ENCODE results near the gene GJA1.
"Not testable (repeated sequence)": the region's sequence is repeated elsewhere in the genome, so short reads cannot be mapped to it uniquely, and the experiment has no call there.

Gene GJA1

DNA sequence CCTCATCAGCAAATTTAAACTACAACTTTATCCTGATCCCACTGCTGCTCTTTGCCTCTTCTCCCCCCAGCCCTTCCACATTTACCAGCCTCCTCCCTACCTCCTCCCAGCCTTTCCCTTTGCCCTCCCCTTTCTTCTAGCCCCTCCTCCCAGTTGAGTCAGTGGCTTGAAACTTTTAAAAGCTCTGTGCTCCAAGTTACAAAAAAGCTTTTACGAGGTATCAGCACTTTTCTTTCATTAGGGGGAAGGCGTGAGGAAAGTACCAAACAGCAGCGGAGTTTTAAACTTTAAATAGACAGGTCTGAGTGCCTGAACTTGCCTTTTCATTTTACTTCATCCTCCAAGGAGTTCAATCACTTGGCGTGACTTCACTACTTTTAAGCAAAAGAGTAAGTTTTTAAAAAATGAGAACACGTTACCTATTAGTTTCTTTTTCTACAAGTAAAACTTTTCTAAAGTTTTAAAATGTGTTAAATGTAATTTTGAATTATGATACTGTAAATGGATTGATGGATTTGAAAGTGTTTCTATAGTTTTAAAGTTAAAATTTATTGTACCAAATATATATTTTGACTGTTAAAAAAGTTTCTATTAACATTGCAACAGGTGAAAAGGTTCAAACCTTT, at the start of gene GJA1:
Gene GJA1, plus strand, starts transcription at position 203 of the 626 bp plus-strand sequence. CDS start 11,202 bp downstream, outside the sequence.
- no peak for DNase-seq

DNA sequence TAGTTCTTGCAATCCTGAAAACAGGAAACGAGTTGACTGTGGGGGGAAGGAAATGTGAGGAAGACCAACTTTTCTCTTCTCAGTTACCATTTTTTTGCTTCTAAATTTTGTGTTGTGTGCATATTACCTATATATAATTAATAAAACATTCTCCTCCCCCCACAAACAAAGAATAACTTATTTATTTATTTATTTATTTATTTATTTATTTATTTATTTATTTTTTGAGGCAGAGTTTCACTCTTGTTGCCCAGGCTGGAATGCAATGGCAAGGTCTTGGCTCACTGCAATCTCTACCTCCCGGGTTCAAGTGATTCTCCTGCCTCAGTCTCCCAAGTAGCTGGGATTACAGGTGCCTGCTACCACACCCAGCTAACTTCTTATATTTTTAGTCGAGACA, 48.9 kb upstream of the GJA1 start:
- DNase-seq, result not testable (repeated sequence)

DNA sequence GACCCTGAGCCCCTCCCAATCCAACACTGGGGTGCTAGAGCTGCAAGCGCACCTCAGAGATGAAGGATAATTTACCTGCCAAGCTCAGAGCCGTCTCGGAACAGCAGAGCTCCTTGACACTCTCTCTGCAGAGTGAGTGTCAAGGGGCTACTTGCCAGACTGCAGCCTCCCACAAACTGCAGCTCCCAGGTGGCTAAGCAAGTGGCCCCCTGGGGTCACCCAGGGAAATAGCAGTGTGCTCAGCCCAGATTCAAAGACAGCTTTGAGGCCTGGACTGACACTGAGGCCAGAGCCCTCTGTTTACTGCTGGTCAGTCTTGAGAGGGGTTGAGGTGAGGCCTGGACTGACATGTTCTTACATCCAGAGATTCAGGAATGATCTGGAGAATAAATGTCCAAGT, 46.0 kb upstream of the GJA1 start:
- no peak for DNase-seq

DNA sequence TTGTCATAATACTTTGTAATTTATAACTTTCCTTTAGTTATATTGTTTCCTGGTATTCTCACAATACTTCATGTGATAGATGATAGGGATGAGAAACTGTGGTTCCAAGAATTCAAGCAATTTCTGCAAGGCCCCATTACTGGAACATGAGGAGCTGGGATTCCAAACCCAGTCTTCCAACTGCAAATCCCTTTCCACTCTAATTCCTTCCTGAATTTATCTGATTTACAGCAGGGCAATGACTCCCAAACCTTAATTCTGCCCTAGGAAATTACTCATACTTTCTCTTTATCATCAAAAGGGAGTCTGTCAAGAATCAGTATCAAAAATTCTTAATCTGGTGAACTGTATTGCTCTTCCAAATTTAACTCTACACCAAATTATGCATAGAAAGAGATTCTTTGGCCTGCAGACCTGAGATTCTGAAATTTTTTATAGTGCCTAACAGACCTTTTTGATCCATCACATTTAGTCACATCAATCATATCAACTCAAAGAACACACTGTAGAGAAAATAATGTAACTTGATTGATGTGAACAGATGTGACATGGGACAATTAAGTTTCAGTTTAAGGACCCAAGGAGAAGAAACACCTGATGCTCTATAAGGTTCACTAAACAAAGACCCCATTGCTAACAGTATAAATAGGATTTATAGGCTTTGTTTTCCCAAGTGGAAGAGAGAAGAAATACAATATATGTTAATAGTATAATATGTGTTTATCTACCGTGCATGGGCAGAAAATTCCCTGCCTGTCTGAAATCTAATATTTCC, 41.5 kb upstream of the GJA1 start:
- DNase-seq, result no peak

DNA sequence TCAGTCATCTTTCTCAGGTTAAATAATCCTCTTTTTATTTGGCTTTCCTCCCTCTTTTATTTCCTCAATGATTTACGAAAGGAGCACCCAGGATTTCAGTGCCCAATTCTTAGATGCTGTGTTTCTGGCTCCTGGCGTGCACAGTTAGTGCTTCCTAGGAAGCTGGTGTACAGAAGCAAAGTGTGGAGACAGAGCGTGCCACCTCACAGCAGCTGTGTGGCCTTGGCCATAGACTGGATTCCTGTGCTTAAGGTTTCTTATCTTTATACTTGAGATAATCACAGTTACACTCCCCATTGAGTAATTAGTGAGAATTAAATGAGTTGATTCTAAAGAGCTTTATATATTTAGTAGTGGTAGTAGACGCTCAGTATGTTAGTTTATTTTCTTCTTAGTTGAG, 39.7 kb upstream of the GJA1 start:
- no peak for DNase-seq

DNA sequence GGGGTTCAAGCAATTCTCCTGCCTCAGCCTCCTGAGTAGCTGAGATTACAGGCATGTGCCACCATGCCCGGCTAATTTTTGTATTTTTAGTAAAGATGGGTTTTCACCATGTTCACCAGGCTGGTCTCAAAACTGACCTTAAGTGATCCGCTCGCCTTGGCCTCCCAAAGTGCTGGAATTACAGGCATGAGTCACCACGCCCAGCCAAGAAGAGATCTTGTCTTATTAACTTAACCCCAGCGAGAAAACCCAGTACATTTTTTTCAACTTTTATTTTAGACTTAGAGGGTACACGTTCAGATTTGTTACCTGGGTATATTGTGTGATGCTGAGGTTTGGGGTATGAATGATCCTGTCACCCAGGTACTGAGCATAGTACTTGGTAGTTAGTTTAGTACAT, 38.3 kb upstream of the GJA1 start:
- not testable (repeated sequence) for DNase-seq

DNA sequence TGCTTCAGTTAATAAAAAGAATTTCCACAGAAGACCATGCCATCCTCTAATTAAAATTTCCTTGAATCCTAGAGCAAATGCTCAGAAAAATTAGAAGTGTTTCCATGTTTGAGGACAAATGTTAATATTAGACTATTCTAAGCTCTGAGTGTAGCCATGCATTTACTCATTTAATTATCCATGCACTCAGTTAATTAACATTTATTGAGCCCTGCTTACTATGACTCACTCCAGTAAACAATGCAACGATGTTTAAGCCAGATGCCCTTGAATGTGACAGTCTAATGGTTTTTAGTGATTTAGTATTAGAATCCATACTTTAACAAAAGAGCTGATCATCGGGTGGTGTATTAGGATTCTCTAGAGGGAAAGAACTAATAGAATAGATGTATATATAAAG, 37.3 kb upstream of the GJA1 start:
- DNase-seq, result no peak

DNA sequence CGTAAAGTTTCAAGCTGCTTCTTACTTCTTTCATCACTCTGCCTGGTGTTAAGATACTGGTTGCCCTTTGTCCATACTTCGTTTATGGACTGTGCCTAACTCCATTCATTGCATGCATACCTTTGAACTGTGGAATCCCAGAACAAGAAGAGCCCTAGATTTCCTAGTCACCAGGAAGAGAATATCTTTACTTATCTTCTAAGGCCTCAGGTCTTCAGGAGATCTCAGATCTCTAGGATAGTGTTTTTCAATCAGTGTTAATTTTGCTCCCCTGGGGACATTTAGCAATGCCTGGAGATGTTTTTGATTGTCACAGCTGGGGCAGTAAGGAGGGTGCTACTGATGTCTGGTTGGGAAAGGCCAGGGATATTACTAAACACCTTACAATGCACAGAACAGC, 35.5 kb upstream of the GJA1 start:
- no peak for DNase-seq

DNA sequence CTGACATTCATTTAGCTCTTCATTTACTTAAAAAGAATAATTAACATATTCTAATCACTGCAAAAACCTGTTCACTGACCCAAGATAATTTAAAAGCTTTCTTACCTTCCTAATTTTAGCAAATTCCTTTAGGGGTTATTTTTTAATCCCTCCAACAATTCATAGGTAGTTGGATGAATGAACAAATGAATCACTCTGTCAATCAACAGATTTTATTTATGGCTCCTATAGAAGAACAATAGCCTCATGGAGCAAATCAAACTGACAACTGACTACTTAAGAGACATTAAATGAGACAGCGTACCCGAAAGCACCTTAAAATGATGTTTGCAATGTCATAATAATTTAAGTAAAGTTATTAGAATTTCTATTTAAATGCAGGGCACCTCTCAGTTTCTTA, 31.5 kb upstream of the GJA1 start:
- DNase-seq, result no peak

DNA sequence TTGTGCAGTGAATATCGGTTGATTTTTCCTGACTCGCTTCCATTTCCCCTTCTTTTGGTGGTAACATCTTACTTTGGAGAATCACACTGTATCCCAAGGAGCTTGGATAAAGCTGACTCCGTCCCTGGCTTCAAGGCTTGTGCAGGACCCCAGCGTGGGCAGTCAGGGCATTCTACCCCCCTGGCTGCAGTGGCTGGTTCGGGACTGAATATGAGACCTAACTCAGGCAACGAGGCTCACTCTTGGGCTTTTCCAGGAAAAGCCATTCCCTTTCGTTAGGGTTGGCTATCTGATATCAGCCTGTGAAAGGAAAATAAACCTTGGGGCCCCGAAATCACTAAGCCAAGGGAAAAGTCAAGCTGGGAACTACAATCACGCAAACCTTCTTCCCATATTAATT, 30.1 kb upstream of the GJA1 start:
- DNase-seq, result no peak

DNA sequence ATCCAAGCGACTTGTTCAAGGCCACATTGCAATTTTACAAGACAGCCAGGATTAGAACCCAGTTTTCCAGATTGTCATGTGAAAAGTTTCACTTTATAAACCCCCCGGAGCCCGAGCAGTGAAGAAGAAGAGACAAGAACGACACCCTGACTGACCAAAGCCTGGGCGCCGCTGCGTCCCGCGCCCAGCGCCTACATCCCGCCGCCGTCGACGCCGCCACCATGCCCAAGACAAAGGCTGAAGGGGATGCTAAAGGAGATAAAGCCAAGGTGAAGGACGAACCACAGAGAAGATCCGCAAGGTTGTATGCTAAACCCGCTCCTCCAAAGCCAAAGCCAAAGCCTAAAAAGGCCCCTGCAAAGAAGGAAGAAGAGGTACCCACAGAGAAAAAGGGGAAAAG, 27.1 kb upstream of the GJA1 start:
- DNase-seq, result no peak

DNA sequence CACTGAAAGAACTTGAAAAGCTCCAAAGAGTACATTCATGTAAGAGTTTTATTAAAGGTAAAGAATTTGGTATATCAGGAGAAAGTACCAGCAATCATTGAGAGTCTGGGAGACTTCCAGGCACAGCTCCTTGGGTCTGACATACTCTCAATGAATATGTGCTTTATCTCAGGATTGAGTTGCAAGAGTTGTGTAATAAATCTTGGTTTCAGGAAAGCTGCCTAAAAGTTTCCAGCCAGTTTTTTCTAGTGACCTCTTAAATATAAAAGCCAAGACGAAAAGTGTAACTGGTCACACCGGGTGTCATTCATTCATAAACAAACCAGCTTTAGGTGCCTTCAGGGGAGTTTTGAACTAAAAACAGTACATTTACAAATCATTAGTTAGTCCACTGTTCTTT, 21.6 kb upstream of the GJA1 start:
- DNase-seq, result no peak

DNA sequence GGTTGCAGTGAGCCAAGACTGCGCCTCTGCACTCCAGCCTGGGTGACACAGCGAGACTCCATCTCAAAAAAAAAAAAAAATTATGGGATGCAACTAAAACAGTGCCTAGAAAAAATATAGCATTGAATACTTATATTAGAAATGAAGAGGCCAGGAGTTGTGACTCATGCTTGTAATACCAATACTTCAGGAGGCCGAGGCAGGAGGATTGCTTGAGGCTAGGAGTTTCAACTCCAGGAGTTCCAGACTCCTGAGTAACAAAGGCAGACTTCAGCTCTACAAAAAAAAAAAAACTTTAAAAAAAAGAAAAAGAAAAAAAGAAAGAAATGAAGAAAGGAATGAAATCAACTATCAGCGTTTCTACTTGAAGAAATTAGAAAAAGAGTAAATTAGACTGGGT, 17.1 kb upstream of the GJA1 start:
- no peak for DNase-seq

DNA sequence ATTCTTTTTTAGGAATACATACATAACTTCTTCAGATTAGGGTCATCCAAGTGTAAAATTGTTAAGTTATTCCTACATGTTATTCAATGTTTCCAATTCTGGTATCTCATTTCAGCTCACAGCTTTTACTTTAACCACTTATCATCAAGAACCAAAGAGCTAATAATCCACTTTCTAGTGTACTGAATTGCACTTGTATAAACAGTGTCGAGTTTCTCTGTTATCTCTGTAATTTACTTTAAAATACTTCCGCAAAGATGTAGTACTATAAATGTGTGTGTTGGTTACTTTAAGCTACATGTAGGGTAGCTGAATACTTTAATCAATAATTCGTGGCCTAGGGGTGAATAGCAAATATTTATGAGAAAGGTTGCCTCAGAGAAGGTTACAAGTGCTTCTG, 8.8 kb upstream of the GJA1 start:
- DNase-seq, result no peak

DNA sequence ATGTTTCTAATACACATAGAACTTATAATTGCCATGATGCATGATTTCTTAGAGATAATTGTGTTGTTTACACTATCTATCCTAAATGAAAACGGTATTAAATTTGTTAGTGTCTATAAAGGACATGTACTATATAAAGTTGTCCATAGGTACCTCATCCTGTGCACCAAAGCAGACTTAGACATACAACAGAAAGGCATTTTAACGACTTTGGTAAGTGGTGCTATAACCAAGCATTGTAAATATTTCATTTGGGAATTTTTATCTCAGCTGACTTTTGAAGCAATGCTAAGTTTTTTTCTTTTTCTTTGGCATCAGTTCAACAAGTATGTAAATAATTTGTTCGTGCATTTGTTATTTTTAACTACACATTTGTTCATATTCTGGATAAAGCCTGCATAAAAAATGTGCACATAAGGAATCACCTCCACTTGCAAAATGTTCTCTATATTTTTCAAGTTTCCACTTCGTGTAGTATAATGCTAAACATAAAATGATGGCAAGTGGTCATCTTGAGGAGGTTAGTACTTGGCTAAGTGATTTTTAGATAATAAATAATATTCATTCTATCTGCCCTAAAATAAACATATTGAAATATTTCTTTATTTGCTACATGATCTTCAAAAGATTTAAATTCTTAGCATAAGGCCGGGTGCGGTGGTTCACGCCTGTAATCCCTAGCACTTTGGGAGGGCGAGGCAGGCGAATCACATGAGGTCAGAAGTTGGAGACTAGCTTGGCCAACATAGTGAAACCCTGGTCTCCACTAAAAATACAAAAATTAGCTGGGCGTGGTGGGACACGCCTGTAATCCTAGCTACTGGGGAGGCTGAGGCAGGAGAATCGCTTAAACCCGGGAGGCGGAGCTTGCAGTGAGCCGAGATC, 6.3 kb upstream of the GJA1 start:
- no peak for DNase-seq

DNA sequence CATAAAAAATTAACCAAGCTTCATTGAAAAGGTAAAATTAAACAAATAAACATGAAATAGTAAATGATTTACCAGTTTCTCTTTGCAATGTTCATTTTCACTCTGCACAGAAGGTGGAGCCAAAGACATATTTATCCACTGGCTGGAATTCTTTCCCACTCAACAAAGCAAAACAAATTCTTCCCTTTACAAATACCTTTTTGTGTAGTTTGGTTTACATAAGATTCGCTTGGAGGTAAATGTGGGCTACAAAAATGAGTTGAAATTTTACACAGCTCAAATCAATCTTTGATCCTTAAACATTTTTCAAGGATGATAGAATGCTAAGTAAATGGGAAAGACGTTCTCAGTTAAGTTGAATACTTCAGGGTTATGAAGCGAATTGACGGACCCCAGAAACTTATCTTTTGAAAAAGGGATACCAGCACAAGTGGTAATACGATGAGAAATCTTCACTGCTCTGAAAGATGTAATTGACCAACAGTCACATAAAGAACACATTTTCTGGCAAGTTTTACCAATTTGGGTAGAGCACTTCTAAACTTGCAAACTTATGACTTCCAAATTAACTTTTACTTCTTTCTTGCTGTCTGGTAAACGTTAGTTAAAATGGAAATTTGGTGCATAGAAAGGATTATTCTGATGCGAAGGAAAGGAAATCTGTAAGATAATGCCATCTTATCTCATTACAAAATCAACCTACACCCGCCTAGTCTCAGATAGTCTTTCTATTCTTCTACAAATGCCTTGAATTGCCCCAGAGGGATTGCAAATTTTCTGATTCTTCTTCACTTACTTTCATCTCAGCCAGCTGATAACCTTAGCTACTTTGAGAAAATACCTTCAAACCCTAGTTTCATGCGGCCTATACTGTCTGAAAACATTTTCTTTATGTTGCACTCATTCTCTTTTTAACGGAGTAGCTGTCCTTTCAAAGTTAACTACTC, 4.7 kb upstream of the GJA1 start:
- no peak for DNase-seq

DNA sequence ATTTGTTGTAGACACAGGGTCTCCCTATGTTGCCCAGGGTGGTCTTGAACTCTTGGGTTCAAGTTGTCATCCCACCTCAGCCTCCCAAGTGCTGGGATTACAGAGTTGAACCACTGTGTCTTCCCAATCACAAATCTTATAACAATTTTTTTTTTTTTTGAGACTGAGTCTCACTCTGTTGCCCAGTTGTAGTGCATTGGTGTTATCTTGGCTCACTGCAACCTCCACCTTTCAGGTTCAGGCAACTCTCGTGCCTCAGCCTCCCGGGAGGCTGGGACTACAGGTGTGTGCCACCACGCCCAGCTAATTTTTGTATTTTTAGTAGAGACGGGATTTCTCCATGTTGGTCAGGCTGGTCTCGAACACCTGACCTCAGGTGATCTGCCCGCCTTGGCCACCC, 3.7 kb upstream of the GJA1 start:
- DNase-seq, result not testable (repeated sequence)

DNA sequence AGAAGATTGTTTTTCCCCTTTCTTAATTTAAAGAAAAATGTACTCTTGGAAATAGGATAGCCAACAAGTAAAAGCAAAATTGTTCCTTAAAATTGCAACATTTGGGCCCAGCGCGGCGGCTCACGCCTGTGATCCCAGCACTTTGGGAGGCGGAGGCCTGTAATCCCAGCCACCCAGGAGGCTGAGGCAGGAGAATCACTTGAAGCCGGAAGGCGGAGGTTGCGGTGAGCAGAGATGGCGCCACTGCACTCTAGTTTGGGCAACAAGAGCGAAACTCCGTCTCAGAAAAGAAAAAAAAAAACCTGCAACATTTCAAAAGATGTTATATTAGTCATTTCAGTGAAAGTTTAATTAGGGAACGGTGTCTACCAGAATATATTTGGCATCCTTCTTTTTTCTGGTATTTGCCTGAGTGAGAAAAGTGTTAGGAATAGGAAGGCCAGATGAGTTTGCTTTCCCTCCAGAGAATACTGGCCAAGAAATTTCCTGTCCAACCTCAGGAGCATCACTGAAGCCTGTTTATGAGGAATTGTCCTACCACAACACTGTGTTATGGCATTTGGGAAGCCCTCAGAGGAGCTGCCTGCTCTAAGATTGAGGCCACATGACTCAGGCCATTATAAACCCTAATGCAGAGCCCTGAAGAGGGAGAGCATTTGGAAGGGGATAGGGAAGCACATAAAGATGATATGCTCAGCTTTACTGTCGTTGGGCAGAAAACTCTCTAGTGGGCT, 1.2 kb upstream of the GJA1 start:
- DNase-seq, result no peak

DNA sequence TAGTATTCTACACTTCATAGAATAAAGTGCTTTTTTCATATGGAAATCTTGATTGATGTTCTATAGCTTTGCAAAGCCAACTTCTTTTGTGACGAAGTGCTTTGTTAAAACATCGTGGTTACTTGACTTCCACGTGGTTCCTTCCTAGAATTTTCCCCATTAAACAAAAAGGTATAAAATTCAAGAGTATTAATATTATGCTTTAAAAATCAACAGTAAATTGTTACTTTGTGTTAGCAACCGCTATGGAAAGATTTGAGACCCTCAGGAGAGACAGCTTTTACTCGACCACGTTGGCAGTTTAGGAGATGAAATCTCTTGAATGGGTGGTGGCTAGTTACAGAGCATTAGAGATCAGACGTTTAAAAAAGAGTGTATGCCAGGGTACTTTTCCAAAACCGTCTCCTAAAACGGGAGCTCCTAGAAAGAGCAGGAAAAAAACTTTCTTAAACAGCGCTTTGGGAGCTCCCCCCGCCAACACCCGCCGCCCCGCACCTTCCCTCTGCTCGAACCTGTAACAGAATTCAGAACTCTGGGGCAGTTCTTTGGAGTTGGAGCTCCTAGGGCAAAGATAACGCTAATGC, 920 bp downstream of the GJA1 start:
- peak; percentile 31 for DNase-seq

DNA sequence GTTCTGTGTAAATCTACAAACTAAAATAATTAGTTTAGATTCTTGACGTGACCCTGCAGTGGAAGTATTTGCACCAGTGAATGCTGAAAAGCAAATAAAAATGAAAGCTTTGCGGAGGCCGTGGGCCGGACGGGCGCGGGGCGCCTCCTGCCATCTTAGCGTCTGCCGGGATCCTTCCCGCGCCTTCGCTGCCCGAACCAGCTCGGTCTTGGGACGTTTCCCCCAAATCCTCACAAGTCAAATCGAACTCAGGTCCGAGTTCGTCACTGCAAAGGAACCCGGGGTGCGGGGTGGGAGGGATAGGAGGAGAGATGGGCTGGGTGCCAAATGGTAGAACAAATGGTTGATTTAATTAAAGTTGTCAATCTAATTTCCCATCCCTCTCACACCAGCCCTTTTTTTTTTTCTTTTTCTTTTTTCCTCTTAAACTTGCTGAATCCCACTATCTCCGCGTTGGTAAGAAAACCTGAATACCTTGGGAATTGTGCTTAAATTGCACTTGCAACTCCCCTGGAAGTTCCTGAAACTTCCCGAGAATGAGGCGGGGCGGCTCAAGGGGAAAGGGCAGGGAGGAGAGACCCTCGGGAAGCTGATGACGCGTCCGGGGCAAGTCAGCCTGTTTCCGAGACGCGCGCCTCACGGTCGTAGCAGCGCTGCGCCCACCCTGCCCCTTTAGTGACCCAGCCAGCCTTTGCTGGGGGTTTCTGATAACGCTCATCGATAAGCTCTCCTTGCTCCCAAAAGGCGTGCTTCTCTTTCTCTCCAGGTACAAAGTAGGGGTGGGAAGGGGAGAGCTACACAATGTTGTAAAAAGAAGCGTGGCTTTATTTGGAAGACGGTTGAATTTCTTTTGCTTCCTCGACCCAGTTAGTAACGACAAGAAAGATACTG, 1.8 kb downstream of the GJA1 start:
- no peak for DNase-seq
